DMS153 (cell line): ENCODE data around the gene VIT.
"Not testable (repeated sequence)": the region's sequence is repeated elsewhere in the genome, so short reads cannot be mapped to it uniquely, and the experiment has no call there.

ENCODE experiments used
- DNase-seq: peaks from one replicate; lab custom pipeline; 2025; lab: John Stamatoyannopoulos, UW

Gene VIT

GRCh38 chr2:36807223-36807886 is 110.8 kb downstream of the VIT start:
- DNase-seq = no peak

- DNase-seq = no peak
Measured at GRCh38 chr2:36808386-36809068, 112.0 kb downstream of the VIT start.

GRCh38 chr2:36809069-36809445 is 112.5 kb downstream of the VIT start:
- DNase-seq = no peak

- no peak for DNase-seq
Measured at GRCh38 chr2:36811071-36811470, 114.6 kb downstream of the VIT start.

- DNase-seq = no peak
Measured at GRCh38 chr2:36812196-36812595, 115.7 kb downstream of the VIT start.

GRCh38 chr2:36818542-36818941 is 122.0 kb downstream of the VIT start:
- DNase-seq = no peak

GRCh38 chr2:36819095-36819711 is 122.7 kb downstream of the VIT start:
- no peak for DNase-seq

GRCh38 chr2:36820942-36821605 is 124.6 kb downstream of the VIT start:
- peak; percentile 80 for DNase-seq

GRCh38 chr2:36823862-36824261 is 127.4 kb downstream of the VIT start:
- no peak for DNase-seq

GRCh38 chr2:36824273-36824672 is 127.8 kb downstream of the VIT start:
- DNase-seq = no peak

GRCh38 chr2:36824683-36825082 is 128.2 kb downstream of the VIT start:
- not testable (repeated sequence) for DNase-seq

GRCh38 chr2:36831185-36831584 is 134.7 kb downstream of the VIT start:
- DNase-seq = no peak

GRCh38 chr2:36834203-36834602 is 137.7 kb downstream of the VIT start:
- no peak for DNase-seq

- no peak for DNase-seq
Measured at GRCh38 chr2:36834731-36835524, 138.4 kb downstream of the VIT start.

- DNase-seq = no peak
Measured at GRCh38 chr2:36839976-36840617, 143.6 kb downstream of the VIT start.

- DNase-seq = no peak
Measured at GRCh38 chr2:36843838-36844237, 147.3 kb downstream of the VIT start.

- DNase-seq = no peak
Measured at GRCh38 chr2:36849265-36849664, 152.8 kb downstream of the VIT start.

GRCh38 chr2:36854241-36854640 is 157.7 kb downstream of the VIT start:
- DNase-seq = no peak

- no peak for DNase-seq
Measured at GRCh38 chr2:36855429-36855828, 158.9 kb downstream of the VIT start.

GRCh38 chr2:36857713-36858112 is 161.2 kb downstream of the VIT start:
- no peak for DNase-seq

- DNase-seq = no peak
Measured at GRCh38 chr2:36858551-36859365, 162.3 kb downstream of the VIT start.
